ENCODE measurements around the gene ARID5B.

The ARID5B gene

GRCh38 chr10:61900829-61901792 lies at the start of gene ARID5B:
Gene ARID5B, plus strand, starts transcription at chr10:61901699. Its CDS starts 11 bp downstream, at chr10:61901710.
- peak; percentile 37 to 60 for DNase-seq

GRCh38 chr10:61852261-61852660 lies 49.2 kb upstream of the ARID5B start:
- no peak for DNase-seq

GRCh38 chr10:61855771-61856170 lies 45.7 kb upstream of the ARID5B start:
- DNase-seq, result no peak

GRCh38 chr10:61857746-61858145 lies 43.8 kb upstream of the ARID5B start:
- no peak for DNase-seq

DNA sequence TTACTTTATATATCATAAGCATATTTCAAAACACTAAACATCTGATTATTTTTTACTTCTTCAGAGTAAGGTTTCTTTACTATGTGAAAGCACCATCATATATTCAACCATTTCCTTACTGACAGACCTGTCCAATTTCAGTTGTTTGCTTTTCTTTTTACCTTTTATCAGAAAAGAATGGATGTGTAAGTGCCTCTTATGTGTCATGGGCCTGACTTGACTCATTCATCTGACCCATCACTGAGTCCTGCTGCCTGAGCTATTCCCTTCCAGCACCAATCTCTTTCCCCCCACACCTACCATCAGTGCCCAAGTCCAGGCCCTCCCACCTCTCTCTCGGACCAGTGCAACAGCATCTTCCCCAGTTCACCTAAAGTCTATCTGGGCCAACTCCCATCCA lies 41.7 kb upstream of the ARID5B start:
- DNase-seq, result no peak

- DNase-seq, result no peak
Measured at GRCh38 chr10:61860964-61861758, 40.3 kb upstream of the ARID5B start.

DNA sequence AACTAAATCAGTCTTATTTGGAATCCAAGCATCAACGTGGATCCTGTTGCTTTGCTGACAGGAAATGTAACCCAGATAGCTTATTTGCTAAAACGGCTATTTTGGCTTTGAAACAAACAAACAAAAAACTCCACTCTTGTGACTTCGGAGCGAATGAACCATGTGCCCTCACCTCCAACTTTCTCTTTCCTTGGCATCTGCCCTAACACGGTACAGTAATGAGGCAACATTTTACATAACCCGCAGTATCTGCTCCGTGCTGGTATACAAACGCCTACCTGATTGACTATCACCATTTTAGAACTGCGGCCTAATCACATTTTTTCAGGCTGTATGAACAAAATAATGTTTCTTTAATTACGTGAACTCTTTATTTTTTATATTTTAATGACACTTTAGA lies 37.5 kb upstream of the ARID5B start:
- no peak for DNase-seq

- no peak for DNase-seq
Measured at GRCh38 chr10:61866700-61867368, 34.7 kb upstream of the ARID5B start.

DNA sequence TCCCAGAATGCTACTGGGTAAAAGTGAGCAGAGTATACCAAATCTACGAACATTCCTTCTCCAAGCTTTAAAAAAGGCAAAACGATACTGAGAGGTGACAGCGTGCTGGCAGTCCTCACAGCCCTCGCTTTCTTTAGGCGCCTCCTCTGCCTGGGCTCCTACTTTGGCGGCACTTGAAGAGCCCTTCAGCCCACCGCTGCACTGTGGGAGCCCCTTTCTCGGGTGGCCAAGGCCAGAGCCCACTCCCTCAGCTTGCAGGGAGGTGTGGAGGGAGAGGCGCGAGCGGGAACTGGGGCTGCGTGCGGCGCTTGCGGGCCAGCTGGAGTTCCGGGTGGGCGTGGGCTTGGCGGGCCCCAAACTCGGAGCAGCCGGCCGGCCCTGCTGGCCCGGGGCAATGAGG lies 34.1 kb upstream of the ARID5B start:
- peak; percentile 7 to 24 for DNase-seq

- DNase-seq, result peak; percentile 49 to 59
Measured at GRCh38 chr10:61867817-61868216, 33.7 kb upstream of the ARID5B start.

- DNase-seq, result no peak
Measured at GRCh38 chr10:61869041-61869675, 32.3 kb upstream of the ARID5B start.

- no peak for DNase-seq
Measured at GRCh38 chr10:61869774-61870525, 31.5 kb upstream of the ARID5B start.

DNA sequence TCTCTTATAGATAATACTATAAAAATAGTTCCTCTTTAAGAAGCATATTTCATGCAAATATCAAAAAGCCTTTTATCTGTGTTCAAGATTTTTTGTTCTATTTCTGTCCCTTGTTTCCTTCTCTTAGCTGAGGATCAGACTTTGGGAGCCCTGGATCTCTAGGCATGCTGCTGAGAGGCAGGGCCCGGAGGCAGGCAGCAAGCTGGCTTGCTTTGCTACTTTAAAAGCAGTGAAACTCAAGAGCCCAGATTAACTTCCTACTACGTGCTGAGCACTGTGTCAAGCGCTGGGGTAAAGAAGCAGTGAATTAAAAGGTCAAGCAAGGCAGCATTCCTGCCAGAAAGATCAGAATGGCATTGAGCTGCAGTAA lies 31.0 kb upstream of the ARID5B start:
- no peak for DNase-seq

- no peak for DNase-seq
Measured at GRCh38 chr10:61871487-61871886, 30.0 kb upstream of the ARID5B start.

DNA sequence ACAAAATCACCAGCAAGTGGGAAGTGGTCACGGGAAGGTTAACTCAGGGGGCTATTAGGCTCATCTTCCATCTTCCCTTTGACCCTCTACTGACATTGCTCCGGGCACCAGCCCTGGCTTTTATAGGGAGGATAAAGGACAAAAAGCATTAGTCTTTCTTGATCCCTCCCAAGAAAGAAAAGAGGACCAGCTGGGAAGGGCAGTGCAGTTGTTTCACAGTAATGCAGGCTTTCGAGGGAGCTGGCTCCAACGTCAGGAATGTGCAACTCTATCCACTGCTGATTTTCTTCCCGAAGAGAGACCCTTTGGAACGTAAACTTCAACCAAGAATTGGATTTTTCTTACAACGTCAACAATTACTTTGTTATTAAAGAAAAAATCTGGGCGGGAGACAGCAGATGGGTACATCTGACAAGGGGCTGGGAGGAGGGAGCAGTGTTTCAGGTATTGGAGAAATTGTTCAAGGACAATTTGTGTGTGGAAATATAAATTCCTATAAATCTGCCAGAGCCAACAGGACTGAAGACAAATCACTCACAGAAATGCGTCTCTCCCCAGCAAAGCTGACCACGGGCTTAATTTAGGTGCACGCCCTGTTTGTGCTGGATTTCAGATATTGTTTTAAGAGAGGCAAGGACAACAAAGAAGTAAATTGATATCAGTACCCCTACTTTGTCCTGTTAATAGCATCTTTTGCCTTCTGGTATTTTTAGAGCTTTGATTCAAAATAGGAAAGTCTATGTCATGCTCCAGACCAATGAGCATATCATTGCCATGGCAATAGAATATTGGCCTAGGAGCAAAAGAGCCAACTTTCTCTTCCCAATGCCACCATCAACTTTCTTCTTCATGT lies 23.4 kb upstream of the ARID5B start:
- DNase-seq, result no peak

- no peak for DNase-seq
Measured at GRCh38 chr10:61878740-61879068, 22.8 kb upstream of the ARID5B start.

DNA sequence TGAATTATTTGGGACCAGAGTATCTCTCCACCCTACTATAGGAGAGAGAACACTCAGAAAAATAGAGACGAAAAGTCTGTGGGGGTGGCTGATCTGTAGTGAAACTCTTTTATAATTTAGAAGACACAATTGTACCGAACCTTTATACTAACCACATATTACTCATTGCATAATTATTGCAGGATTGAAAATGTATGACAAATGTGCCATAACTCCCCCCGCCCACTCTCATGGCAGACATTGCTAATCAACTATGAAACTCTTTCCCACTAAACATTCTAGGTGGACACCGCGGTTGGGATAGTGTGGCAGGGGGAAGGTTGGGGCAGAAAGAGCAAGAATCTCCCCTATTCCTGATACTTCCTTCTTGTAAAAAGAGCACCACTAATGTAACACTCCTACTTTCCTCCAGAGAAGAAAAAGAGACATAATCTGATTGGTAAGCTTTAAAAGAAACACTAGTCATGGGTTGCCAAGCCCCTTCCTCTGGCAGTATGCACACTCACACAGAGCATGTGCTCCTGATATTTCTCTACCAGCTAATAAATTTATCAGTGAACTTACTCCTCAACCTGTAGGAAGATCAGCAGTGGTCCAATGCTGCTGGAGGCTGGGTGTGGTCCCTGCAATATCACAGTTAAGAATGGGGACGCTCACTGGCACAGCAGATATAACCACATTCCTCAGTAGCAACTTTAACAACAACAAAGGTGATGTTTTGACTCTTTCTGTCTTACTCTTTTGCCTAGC lies 18.7 kb upstream of the ARID5B start:
- peak; percentile 68 to 83 for DNase-seq

GRCh38 chr10:61883371-61884025 lies 18.0 kb upstream of the ARID5B start:
- no peak for DNase-seq

GRCh38 chr10:61887772-61888171 lies 13.7 kb upstream of the ARID5B start:
- no peak for DNase-seq

- DNase-seq, result no peak
Measured at GRCh38 chr10:61888744-61889143, 12.8 kb upstream of the ARID5B start.
